D721Med (cell line): ENCODE results near the gene RNF44.
"Not testable (repeated sequence)": the region's sequence is repeated elsewhere in the genome, so short reads cannot be mapped to it uniquely, and the experiment has no call there.

Experiments
- DNase-seq: peaks from one replicate; pipeline ENCODE4 v3.0.0; 2011; ENCODE audit warnings: low spot score; ENCODE audit not compliant: insufficient read length
- FAIRE-seq: peaks from 2 replicates; lab custom pipeline; 2011; peaks lifted over from hg19 to GRCh38; lab: Jason Lieb, UNC
- CTCF ChIP-seq: IDR thresholded peaks from 2 replicates; pipeline ENCODE4 v1.5.1; 2012; ENCODE audit warnings: mild to moderate bottlenecking, control low read depth; ENCODE audit not compliant: insufficient read depth; ENCODE audit errors: missing control alignments

The RNF44 gene

GRCh38 chr5:176497852-176498251 is 39.4 kb downstream of the RNF44 start:
- no peak for DNase-seq
- no peak for FAIRE-seq
- TF ChIP-seq CTCF, result no peak

GRCh38 chr5:176492431-176492830 is 44.8 kb downstream of the RNF44 start:
- TF ChIP-seq CTCF, result no peak
- no peak for DNase-seq
- no peak for FAIRE-seq

GRCh38 chr5:176491901-176492300 is 45.3 kb downstream of the RNF44 start:
- TF ChIP-seq CTCF, result no peak
- DNase-seq (no peak), FAIRE-seq (no peak)

- TF ChIP-seq CTCF, result no peak
- FAIRE-seq, result no peak
- DNase-seq, result no peak
Observed at GRCh38 chr5:176491101-176491502, 46.1 kb downstream of the RNF44 start.

GRCh38 chr5:176490301-176490700 is 46.9 kb downstream of the RNF44 start:
- no peak for DNase-seq
- FAIRE-seq, result no peak
- TF ChIP-seq CTCF, result no peak

GRCh38 chr5:176489077-176489476 is 48.1 kb downstream of the RNF44 start:
- FAIRE-seq, result no peak
- no peak for DNase-seq
- TF ChIP-seq CTCF, result no peak

- DNase-seq, FAIRE-seq: not testable (repeated sequence)
Observed at GRCh38 chr5:176487160-176487559, 50.0 kb downstream of the RNF44 start.

GRCh38 chr5:176486189-176486757 is 50.9 kb downstream of the RNF44 start:
- no peak for FAIRE-seq

More at GRCh38 chr5:176486189-176486757, 50.9 kb downstream of the RNF44 start:
- no peak for DNase-seq
- TF ChIP-seq CTCF, result no peak
